GM12875 (cell line): ENCODE data around the gene PTPRM.

Source experiments
- H3K4me3 ChIP-seq: one replicate; pipeline ENCODE4 v1.5.1; 2011; ENCODE audit warnings: low read depth, low read length, control low read depth
- TF ChIP-seq, protein P1 (sequence below): IDR thresholded peaks from 2 replicates; pipeline ENCODE4 v1.5.1; 2011; ENCODE audit warnings: low read depth, mild to moderate bottlenecking, control low read depth, inconsistent platforms, low read length, moderate library complexity, borderline replicate concordance; ENCODE audit not compliant: insufficient read depth

Gene PTPRM

DNA sequence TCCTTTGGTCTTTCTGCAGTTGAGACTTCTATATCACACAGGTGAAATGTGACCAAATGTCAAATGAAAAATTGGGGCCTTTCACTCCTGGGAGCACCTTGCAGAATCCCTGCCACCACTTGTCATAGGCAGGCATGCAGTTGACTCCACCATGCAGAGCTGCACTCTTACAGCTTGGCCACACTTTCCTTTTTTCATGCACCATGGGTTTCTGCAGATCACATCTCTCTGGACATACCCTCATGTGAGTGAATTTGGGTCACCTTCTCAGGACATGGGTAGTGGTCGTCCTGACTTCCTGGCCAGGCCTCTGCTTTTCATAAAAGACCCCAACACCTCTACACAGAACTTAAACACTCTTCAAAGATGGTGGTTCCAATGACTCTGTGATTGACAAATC lies 887.0 kb downstream of the PTPRM start:
- H3K4me3 ChIP-seq = no peak overlapping the region
- TF ChIP-seq, protein P1, sequence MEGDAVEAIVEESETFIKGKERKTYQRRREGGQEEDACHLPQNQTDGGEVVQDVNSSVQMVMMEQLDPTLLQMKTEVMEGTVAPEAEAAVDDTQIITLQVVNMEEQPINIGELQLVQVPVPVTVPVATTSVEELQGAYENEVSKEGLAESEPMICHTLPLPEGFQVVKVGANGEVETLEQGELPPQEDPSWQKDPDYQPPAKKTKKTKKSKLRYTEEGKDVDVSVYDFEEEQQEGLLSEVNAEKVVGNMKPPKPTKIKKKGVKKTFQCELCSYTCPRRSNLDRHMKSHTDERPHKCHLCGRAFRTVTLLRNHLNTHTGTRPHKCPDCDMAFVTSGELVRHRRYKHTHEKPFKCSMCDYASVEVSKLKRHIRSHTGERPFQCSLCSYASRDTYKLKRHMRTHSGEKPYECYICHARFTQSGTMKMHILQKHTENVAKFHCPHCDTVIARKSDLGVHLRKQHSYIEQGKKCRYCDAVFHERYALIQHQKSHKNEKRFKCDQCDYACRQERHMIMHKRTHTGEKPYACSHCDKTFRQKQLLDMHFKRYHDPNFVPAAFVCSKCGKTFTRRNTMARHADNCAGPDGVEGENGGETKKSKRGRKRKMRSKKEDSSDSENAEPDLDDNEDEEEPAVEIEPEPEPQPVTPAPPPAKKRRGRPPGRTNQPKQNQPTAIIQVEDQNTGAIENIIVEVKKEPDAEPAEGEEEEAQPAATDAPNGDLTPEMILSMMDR = no peak

DNA sequence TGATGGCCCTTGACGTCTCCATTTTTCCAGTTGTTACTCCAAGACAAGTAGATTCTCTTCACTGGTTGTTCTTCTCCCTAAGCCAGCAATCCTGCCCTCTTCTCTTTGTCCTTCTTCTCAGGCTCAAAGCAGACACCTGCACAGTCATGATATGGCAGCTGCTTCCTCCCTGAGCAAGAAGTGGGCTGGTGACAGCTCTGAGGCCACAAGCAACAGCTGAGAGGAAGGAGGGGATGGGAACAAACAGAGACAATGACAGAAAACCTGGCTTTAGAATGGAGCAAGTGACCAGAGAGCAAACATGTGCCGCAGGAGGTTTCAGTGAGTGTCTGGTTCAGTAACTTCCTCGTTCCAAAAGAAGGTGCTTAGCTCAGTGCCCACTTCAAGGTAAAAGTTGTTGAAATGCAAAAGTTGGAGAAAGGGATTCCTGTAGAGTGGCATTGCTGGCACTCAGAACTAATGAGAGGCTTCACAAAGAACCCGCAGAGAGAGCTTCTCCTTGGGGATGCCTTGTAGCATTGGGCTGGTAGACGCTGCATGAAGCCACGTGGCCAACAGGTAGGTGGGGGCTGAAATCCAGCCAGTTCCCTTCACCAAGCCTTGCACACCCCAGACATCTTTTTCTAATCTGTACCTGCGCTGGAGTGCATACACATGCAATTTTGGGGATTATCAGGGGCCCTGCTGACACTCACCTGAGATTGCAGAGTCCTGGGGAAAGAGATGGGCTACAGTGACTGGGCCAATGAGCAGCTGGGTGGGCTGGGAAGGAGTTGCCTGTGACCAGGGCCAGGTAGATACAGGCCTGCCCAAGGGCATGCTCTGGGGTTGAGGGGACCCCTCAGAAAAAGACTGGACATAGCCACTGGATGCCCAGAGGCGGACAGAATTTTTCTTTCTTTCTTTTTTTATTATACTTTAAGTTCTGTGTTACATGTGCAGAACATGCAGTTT lies 888.8 kb downstream of the PTPRM start:
- H3K4me3 ChIP-seq = no peak overlapping the region
- TF ChIP-seq, protein P1 = no peak
